ENCODE measurements around the gene IL15. TPM values are rescaled to one million over a fixed set of nuclear protein-coding genes. Genes with fewer than 3 reads are reported as not detected.

IL15 gene, protein sequence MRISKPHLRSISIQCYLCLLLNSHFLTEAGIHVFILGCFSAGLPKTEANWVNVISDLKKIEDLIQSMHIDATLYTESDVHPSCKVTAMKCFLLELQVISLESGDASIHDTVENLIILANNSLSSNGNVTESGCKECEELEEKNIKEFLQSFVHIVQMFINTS
- total RNA-seq (2014; rRNA removed) = 7.1 and 9.3 TPM in 2 replicates
- percentile 50 among the genes with signal in this experiment for Bru-seq, nascent RNA
- percentile 43 among the genes with signal in this experiment for BruChase-seq, experiment 1, labeled RNA remaining after a 6-hour chase
- BruChase-seq, experiment 2, labeled RNA remaining after a 2-hour chase = percentile 46 among the genes with signal in this experiment
- long read RNA-seq, partial matches to known transcripts = 0 of 2 reads
- long read RNA-seq, other reads (novel, unspliced or antisense) = 1 of 2 reads

DNA sequence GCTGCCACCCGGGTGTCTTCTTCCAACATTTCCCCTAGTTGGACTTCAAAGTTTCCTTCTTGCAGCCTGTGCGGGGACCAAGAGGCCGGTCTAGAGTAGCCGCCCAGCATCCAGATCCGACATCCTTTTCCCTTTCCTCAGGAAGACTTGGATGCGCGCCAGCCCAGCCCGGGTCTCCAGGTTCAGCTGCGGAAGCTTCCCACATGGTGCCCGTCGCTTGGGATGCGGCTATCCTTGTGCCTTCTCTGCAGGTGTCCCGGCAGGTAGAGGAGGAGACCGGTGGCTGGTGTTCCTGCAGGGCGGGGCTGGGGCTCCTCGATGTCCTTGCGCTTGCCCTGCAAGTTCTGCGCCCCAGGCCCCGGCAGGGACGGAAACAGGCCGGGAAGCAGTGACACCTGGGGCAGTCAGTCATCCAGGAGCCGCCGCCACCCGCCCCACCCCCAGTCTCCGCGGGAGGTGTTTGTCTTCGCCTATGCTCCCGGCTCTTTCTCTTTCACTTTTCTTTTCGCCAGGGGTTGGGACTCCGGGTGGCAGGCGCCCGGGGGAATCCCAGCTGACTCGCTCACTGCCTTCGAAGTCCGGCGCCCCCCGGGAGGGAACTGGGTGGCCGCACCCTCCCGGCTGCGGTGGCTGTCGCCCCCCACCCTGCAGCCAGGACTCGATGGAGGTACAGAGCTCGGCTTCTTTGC, at the start of gene IL15:
Gene IL15, plus strand, starts transcription at position 502 of the 689 bp plus-strand sequence. CDS start 82,882 bp downstream, outside the sequence.
- peak; percentile 75 for ATAC-seq
- Histone ChIP-seq H3K4me3 (ENCODE audit: low read length) (peak within 1 kb of the TSS; percentile 92), H2AFZ (ENCODE audit: low read length) (peak within 1 kb of the TSS; percentile 81), H3K9me2 (replicated peaks; ENCODE audit: low read length) (no peaks in the 10 kb centered on the region), H3K27me3 (ENCODE audit: low read length) (no peaks in the 10 kb centered on the region), H3K27ac (ENCODE audit: low read length) (peak within 1 kb of the TSS; percentile 84), H3K9me3 (ENCODE audit: low read length) (no peaks in the 10 kb centered on the region), H3K4me1 (ENCODE audit: insufficient read depth, low read length) (peaks cover 15% of the 10 kb centered on the region), H4K20me1 (ENCODE audit: low read length) (no peaks in the 10 kb centered on the region), H3K4me2 (ENCODE audit: low read length) (peak within 1 kb of the TSS; percentile 89), H3K9ac (ENCODE audit: low read length) (peak within 1 kb of the TSS; percentile 82), H3K36me3 (ENCODE audit: low read depth, low read length) (no peaks in the 10 kb centered on the region), H3F3A (ENCODE audit: low read length, unreplicated experiment) (no peaks in the 10 kb centered on the region), H3K79me2 (ENCODE audit: low read length) (peaks cover 35% of the 10 kb centered on the region)
- CTCF ChIA-PET = interaction anchor here (0.7 kb wide), 1 partner anchor 50 kb away, joined by 3 read pairs; no protein-coding TSS in a partner anchor
- intact Hi-C loops (cut with micrococcal nuclease) = loop anchor here (5.0 kb wide), 3 partner anchors 76 to 289 kb away; no protein-coding TSS in a partner anchor
- BruUV-seq (replicated peaks) = TSS peak; percentile 65
- DNase-seq = peak; percentile 86
- POLR2A ChIA-PET (ENCODE audit: unreplicated experiment) = interaction anchor here (0.5 to 0.6 kb wide), 2 partner anchors 106 to 1771 kb away, joined by 4 read pairs; no protein-coding TSS in a partner anchor
- TF ChIP-seq EZH2phosphoT487 (IDR thresholded peaks at IDR 0.05; ENCODE audit: borderline replicate concordance, low read length) (no peak), EZH2 (IDR thresholded peaks at IDR 0.05; ENCODE audit: low read length, unreplicated experiment) (no peak)
- TF ChIP-seq, protein P1, sequence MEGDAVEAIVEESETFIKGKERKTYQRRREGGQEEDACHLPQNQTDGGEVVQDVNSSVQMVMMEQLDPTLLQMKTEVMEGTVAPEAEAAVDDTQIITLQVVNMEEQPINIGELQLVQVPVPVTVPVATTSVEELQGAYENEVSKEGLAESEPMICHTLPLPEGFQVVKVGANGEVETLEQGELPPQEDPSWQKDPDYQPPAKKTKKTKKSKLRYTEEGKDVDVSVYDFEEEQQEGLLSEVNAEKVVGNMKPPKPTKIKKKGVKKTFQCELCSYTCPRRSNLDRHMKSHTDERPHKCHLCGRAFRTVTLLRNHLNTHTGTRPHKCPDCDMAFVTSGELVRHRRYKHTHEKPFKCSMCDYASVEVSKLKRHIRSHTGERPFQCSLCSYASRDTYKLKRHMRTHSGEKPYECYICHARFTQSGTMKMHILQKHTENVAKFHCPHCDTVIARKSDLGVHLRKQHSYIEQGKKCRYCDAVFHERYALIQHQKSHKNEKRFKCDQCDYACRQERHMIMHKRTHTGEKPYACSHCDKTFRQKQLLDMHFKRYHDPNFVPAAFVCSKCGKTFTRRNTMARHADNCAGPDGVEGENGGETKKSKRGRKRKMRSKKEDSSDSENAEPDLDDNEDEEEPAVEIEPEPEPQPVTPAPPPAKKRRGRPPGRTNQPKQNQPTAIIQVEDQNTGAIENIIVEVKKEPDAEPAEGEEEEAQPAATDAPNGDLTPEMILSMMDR (conservative IDR thresholded peaks at IDR 0.05; ENCODE audit: low read depth, low read length) = no peak

DNA sequence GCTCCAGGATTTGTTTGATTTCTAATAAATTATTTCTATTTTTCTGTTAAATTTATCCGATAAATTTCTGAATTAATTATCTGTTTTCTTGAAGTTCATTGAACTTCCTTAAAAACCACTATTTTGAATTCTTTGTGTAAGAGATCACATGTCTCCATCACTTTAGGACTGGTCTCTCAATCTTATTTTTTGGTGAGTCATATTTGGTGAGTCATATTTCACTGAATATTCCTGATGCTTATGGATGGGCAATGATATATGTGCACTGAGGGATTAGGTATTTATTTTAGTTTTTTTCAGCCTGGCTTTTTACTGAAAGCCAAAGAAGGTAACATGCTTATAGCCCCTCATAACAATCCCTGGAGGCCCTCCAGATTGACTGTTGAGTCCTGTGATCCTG, 48.5 kb upstream of the IL15 start:
- no peaks in the 10 kb centered on the region for H4K20me1 ChIP-seq (ENCODE audit: low read length)
- DNase-seq (peak; percentile 67), ATAC-seq (peak; percentile 58)
- no peaks in the 10 kb centered on the region for H3K4me1 ChIP-seq (ENCODE audit: insufficient read depth, low read length)
- no peak overlapping the region for H3K27ac ChIP-seq (ENCODE audit: low read length)
- H3F3A ChIP-seq (ENCODE audit: low read length, unreplicated experiment) = no peaks in the 10 kb centered on the region
- intact Hi-C loops (cut with micrococcal nuclease) = no loop called here
- H2AFZ ChIP-seq (ENCODE audit: low read length) = no peak overlapping the region
- H3K4me2 ChIP-seq (ENCODE audit: low read length) = no peak overlapping the region
- no peak overlapping the region for H3K9ac ChIP-seq (ENCODE audit: low read length)
- TF ChIP-seq, protein P1 (conservative IDR thresholded peaks at IDR 0.05; ENCODE audit: low read depth, low read length) = no peak
- no peak for TF ChIP-seq EZH2phosphoT487 (IDR thresholded peaks at IDR 0.05; ENCODE audit: borderline replicate concordance, low read length)
- no peaks in the 10 kb centered on the region for H3K36me3 ChIP-seq (ENCODE audit: low read depth, low read length)
- H3K79me2 ChIP-seq (ENCODE audit: low read length) = no peaks in the 10 kb centered on the region
- no peak overlapping the region for H3K4me3 ChIP-seq (ENCODE audit: low read length)
- H3K27me3 ChIP-seq (ENCODE audit: low read length) = no peaks in the 10 kb centered on the region
- POLR2A ChIA-PET (ENCODE audit: unreplicated experiment) = no interaction called here
- no TSS peak for BruUV-seq (replicated peaks)
- CTCF ChIA-PET = no interaction called here
- no peaks in the 10 kb centered on the region for H3K9me2 ChIP-seq (replicated peaks; ENCODE audit: low read length)
- 0 out of 2 replicates have a peak, but pooled peaks cover 7% of the 10 kb centered on the region for H3K9me3 ChIP-seq (ENCODE audit: low read length)
